Gastroesophageal sphincter (tissue), 3 donors: Measurements from ENCODE around the gene P2RX4.

Source experiments
- POLR2A ChIP-seq, 2 donors: fragments of 450-650 bp; IDR thresholded peaks; one replicate each; pipeline ENCODE4 v1.6.1; 2017; ENCODE audit warnings: antibody characterized with exemption in 2 of 2, mild to moderate bottlenecking in 2 of 2, moderate library complexity in 1 of 2
- TF ChIP-seq, protein P1 (sequence below), 4 experiments: fragments of 200-600 bp in 2 of 4; fragments of 450-650 bp in 2 of 4; sonication (generic) in 1 of 4; IDR thresholded peaks; one replicate each; pipeline ENCODE4 v1.5.1; 2017 to 2019; ENCODE audit warnings: antibody characterized with exemption in 4 of 4, mild to moderate bottlenecking in 2 of 4, moderate library complexity in 2 of 4

- TF ChIP-seq, protein P1, sequence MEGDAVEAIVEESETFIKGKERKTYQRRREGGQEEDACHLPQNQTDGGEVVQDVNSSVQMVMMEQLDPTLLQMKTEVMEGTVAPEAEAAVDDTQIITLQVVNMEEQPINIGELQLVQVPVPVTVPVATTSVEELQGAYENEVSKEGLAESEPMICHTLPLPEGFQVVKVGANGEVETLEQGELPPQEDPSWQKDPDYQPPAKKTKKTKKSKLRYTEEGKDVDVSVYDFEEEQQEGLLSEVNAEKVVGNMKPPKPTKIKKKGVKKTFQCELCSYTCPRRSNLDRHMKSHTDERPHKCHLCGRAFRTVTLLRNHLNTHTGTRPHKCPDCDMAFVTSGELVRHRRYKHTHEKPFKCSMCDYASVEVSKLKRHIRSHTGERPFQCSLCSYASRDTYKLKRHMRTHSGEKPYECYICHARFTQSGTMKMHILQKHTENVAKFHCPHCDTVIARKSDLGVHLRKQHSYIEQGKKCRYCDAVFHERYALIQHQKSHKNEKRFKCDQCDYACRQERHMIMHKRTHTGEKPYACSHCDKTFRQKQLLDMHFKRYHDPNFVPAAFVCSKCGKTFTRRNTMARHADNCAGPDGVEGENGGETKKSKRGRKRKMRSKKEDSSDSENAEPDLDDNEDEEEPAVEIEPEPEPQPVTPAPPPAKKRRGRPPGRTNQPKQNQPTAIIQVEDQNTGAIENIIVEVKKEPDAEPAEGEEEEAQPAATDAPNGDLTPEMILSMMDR (IDR thresholded peaks at IDR 0.05), result no peak
- no peak for TF ChIP-seq POLR2A (IDR thresholded peaks at IDR 0.05)
Measured at GRCh38 chr12:121251838-121252237, 41.9 kb downstream of the P2RX4 start.
